CD4-positive, alpha-beta T cell treated with Interleukin-15 for 4 hours (primary cell): ENCODE data around the gene LDB3.

Experiments
- DNase-seq: peaks from one replicate; pipeline ENCODE4 v3.0.0-alpha.2; 2020; ENCODE audit warnings: low spot score

The LDB3 gene

DNA sequence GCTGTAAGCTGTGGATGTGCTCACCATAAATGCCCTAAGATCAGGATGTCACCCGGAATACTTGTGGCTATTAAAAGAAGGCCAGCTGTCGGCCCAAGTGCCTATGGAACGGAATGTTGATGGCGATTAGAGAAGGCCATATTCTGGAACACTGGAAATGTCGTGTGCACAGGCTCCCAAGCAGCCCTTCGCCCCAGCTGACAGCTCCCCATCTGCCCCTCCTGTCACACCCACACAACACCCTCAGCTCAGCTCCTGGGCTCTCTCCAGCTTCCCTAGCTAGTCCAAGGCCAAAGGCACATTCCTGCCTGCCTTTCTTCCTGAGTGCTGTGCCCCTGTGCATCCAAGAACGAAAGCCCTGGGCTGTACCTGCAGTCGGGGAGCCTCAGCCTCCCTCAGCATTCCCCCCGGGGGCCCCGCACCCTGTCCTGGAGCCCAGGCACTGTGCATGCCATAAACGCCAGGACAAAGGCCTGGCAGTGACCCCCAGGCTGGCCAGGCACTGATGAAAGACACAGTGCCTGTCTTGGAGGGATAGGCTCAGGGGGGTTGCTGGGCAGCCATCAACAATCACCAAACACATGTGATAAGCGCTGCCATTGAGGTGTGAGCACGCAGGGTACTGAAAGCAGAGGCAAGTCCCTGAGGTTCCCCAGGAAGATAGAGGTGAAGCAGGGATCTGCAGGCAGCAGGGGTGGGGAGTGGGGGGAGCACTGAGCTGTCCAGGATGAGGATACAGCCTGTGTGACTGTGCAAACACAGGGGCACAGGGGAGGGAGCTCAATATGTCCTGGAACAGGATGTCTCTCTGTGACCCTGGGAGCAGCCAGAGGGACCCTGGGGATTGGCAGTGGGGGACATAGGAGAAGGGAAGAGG lies 3.7 kb upstream of the LDB3 start:
- no peak for DNase-seq

DNA sequence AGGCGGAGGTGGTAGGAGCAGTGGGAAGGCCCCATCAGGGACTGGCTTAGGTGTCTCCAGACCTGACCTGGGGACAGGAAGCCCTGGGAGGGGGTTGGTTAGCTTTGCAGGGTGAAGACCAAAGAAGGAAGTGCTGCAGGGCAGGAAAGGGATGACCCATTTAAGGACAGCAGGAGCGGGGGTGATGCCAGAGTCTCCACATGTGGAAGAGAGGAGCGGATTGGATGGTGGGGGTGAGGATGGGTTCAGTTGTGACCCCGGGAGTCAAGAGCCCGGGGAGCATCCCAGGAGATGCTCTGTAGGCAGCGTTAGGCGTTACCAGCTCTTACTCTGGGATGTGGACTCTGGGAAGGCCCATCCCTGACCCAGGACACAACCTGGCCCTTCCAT lies 3.1 kb upstream of the LDB3 start:
- no peak for DNase-seq

DNA sequence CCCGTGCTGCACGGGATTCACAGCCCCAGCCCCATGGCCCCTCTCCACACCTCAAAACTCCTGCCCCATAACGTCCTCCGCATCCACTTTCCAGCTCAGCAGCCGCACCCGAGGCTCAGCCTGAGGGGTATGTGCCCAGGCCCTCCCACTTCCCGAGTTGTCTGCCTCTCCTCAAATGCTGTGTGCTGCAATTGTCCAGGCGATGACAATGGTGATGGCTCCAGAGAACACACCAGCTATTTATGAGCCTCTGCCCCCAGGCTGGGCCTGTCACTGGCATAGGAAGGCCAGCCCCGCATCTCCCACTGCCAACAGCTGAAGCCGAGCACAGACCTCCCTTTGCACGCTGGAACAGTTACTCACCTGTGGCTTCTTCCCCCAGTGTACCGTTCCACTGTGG lies 2.4 kb upstream of the LDB3 start:
- DNase-seq = no peak

DNA sequence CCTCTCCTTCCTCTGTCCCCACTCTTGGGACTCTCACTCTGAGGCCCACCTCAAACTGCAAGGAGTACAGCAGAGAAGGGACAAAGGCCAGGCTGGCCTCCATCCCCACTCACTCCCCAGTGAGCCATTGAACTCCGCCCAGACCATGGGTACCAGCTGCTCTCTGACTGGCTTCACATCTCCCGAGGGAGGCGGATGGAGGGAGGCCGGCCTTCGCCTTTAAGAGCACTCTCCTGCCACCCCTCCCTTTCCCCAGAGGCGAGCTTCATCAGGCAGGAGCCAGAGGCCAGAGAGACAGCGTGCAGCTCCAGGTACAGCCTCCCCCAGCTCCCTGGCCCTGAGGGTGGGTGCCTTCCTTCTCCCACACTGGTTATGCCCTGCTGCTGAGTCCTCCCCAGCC lies 1.8 kb upstream of the LDB3 start:
- no peak for DNase-seq

DNA sequence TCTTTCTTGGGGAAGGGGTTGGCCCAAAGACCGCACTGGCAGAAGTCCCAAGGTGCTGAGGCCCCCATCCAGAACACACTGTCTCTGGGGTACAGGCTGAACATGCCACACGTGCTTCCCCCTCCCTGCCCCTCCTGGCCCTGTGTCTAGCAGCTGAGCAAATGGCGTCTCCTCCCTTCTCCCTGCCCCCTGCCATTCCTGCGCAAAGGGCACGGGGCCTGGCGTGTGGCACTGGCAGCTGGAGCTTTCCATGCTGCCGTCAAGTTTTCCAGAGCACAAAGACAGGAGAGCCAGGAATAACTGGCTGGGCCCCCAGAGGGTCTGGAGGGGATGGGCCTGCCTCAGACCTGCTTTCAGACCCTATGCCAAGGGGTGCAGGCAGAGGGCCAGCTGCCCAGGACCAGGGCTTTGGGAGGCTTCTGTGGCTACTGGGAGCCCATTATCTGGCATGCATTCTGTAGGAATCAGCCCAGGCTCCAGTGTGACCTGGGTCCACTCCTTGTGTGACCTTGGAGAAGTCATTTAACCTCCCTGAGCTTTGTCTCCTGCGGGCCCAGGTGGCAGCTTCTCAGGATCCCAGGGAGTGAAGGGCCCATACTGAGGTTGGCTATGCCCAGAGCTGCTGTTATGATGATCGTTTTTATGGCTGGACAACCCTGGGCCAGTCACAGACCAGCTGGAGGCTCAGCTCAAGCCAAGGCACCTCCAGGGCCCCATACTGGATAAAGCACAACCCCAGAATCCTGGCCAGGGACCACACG lies 710 bp upstream of the LDB3 start:
- DNase-seq = no peak

DNA sequence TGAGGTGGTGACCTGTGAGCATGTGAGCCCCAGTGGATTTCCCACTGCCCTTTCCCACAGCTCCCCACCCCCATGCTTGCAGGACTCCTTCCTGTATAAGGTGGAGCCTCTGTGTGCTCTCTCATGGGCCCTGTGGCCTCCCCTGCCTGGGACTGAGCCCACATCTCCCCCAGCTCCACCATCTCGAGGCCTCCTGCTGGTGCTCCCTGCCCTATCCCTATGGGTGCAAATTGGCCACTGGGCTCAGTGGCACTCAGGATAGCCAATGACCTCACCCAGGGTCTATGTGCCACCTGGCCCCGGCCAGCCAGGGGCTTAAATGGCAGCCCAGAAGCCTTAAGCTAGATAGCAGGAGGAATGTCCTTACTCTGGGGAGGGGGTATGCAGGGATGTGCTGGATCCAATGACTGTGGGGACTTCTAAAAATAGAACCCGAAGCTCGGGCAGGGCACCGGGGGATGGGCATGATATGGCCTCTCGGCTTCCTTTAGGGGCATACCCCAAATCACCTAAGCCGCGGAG lies 2.0 kb downstream of the LDB3 start:
- no peak for DNase-seq

DNA sequence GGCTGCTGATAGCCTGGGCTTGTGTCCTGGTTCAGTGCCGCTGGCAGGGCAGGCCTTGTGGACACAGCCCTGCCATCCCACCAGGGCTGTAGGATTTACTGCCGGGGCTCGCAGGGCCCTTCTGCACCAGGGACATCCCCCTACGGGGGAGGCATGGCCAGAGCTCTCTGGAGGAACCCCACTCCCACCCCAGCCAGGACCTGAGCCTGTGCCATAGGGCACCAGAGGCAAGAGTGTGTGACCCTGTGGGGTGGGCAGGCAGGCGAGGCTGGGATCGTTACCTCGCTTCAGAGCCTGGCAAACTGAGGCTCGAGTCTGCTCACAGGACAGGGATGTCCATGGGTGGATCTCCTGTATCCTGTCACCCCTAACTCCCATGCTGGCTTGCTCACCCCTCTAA lies 2.6 kb downstream of the LDB3 start:
- DNase-seq = no peak

DNA sequence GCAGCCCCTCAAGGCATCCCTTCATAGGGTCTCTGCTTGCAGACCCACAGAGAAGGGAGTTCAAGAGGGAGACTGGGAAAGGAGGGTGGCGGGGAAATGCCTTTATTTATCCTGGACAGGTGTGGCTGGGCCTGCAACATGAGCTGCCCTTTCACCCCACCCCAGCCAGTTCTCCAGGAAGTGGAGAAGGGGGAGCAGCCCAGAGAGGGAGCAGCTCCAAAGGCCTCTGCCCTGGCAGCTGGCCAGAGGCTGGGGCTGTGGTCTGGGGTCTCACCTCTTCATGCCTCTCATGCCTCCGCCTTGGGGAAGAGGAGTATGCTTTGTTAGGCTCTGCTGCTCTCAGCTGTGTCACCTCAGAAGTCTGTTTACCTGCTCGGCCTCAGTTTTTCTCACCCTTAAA lies 3.1 kb downstream of the LDB3 start:
- no peak for DNase-seq

DNA sequence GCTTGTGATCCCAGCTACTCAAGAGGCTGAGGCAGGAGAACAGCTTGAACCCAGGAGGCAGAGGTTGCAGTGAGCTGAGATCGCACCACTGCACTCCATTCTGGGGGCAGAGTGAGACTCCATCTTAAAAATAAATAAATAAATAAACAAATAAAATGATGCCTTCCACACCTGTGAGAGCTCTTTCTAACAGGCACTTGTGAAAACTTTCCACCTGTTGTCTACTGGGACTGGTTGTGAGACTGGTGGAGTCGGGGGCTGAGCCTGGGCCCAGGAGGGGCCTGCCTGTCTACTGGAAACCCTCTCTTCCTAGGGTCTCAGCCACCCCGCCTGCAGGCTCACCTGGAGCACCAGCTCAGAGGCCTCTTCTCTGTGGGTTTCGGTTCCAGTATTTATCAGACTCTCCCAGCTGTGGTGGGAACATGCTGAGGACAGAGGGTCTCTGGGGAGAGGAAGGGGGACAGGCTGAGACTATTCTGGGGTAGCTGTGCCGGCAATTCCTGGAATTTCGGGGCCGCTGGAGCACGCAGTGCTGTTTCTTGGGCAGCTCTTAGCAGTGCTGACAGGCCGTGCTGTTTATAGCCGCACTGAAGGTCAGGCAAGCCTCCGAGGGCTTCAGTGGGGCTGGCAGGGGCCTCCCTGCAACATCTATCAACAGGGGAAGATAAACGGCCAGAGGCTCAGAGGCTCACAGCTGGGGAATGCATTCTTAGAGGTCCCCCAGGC lies 3.8 kb downstream of the LDB3 start:
- no peak for DNase-seq

DNA sequence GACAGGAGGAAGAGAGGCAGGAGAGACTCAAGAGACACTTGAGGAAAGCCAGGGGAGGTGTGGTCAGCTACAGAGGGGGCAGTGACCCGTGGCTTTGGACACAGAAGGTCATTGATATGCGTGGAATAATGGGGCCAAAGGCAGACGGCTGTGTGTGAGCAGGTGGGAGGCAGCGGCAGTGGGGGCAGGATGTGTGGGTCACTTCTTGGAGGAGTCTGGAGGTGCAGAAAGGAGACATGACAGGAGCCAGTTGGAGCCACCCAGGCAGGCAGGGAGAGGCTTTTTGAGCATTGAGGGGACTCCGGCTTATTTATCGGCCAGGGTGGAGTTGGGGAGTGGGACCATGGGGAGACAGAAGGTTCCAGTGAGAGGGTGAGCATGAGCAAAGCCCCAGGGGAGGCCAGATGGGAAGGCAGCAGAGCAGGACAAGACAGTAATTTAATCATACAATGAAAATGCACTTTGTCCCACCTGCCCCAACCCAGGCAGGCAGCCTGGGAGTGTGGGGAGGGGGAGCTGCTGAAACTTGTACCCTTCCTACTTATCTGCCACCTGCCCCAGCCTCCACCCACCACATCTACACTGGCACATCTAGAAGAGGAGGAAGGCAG lies 5.0 kb downstream of the LDB3 start:
- DNase-seq = no peak

DNA sequence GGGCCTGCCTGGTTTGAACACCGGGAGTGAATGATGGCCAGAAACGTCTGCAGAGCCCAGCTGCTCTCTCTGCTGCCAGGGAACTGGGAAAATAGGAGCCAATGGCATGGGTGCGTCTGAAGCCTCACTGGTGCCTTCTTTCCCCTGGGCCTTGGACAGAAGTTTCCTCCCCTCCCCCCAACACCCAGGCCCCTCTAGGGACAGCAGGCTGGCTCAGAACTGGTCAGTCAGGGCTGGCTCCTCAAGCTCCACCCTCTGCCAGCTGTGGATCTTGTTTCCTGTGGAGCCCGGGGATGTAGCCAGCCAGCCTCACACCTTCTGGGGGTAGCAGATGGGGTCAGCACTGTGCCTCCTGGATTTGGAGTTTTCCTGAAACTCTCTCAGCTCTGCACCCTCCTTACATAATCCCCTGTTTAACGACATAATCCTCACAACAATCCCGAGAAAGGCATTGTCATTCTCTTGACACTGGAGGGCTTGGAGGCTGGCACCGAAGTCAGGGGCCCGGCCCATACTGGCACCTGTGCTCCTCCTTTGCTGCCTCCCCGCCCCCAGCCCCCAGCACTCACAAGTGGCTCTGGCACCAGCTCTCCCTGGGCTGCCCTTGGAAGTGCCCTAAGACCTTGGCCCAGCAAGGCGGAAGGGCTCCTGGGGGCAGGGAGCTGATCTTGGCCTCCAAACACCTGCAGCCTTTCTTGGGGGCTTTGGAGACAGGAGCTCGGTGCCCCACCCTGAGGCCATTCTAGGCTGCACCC lies 5.7 kb downstream of the LDB3 start:
- DNase-seq = no peak

DNA sequence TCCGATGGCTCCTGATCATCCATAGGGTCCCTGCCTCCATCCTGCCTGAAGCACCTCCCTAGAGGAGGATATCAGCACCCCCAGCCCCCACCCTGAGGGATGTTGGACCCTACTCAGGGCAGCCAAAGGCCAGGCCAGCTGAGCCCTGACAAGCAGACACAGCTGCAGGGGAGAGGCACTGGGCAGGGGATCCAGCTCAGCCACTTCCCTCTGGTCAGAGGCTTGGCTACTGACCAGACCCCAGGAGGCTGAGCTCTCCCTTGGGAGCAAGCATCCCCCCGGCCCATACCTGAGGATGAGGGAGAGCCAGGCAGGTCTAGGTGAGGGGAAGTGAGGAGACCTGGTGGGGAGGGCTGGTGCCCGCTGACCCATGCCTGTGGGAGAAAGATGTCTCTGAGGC lies 6.6 kb downstream of the LDB3 start:
- DNase-seq = no peak

DNA sequence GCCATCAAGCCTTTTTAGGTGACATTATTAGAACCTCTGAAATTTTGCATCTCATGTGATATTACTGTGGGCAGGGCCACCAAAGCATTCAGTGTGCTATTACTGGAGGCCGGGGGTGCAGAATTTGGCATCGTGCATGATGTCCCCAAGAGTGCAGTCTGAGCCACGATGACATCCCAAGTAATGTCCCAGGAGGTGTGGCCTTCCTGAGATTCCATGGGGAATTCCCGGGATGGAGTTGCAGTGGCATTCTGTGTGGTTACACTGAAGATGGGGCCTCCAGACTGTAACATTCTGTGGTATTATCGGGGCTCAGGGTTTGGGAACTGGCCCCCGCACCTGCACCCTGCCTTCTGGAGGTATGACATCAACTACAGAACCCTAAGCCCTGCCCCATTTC lies 9.1 kb downstream of the LDB3 start:
- DNase-seq = no peak

DNA sequence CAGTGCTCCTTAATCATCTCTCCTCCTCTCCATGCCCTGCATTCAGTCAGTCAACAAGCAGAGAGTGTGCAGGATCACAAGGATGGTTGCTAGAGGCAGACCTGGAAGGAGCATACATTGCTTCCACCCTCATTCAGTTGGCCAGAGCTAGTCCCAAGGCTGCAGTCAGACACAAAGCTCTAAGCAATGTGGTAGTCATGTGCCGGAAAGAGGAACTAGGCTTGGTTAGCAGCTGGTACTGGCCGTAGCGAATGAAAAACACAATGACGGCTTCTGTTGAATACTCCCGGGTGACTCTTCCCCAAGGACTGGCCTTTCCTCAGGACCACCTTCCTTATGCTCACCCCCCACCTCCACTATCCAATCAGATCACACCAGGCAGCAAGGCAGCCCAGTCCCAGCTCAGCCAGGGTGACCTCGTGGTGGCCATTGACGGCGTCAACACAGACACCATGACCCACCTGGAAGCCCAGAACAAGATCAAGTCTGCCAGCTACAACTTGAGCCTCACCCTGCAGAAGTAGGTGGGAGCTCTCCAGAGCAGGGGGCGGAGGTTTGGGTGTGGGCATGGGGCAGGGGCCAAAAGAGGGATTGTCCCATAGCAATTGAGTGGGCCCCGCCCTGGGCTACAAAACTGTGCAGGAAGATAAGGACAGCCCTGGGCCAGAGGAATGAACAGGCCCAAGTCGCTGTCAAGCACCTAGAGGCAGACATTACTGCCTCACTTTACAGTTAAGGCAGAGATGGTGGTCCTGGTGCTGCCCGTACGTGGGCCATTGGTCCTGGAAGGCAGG lies 10.9 kb downstream of the LDB3 start:
- no peak for DNase-seq

DNA sequence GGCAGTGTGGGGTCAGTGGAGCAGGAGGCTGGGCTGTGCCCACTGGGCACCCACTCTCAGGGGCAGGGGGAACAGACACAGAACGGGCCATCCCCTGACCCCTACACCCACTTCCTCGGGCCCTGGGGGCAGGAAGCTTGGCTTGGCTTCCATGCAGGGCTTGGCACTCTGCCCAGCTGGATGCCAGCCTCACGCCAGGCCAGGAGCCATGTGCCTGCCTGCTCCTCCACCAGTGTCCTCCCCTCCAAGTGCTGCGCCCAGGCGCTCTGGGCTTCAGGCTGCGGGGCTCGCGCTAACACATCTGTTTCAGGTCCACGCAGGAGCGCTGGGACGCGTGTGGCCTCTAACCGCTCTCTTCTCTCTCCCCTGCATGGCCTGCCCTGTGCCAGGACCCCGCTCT lies 12.7 kb downstream of the LDB3 start:
- DNase-seq = no peak

DNA sequence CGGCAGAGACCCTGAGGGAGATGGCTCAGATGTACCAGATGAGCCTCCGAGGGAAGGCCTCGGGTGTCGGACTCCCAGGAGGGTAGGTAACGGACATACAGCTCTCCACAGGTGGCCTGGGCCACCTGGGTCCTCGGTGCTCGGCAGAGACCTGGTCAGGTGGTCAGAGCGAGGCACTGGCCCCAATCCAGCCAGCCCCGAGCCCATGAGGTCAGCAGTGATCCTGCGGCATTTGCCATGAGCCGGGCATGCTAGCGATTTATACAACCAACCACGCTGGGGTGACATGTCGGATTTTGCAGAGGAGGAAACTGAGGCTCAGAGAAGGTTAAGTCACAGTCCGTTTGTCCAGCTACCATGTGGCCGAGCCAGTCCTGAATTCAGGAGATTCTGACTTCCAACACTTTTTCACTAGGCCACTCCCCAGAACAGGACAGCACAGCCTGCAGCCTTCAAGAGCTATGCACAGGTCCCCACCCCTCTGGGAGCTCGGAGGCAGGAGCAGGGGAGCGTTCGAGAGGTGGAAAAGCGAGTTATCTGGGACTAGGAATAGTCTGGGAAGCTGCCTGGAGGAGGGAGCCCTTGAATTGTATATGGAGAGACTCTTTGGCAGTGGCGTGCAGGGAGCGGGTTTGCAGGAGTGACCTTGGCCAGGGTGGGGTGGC lies 13.5 kb downstream of the LDB3 start:
- DNase-seq = no peak

DNA sequence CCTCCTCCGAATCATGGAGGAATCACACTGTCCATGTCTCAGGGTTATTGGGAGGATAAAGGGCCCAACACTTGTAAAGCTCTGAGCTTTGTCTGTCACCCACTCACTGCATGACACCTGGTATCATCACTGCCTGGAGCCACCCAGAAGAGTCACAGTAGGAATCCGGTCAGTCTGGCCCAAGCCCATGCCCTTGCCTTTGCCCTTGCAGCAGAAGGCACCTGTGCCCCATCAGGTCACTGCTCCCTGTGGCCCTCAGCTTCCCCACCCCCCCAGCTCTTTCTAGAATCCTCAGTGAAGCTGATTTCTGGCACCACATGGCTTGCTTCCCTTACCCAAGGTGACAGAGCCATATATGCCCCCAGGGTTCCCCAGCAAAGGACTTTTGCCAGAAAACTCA lies 14.4 kb downstream of the LDB3 start:
- no peak for DNase-seq

DNA sequence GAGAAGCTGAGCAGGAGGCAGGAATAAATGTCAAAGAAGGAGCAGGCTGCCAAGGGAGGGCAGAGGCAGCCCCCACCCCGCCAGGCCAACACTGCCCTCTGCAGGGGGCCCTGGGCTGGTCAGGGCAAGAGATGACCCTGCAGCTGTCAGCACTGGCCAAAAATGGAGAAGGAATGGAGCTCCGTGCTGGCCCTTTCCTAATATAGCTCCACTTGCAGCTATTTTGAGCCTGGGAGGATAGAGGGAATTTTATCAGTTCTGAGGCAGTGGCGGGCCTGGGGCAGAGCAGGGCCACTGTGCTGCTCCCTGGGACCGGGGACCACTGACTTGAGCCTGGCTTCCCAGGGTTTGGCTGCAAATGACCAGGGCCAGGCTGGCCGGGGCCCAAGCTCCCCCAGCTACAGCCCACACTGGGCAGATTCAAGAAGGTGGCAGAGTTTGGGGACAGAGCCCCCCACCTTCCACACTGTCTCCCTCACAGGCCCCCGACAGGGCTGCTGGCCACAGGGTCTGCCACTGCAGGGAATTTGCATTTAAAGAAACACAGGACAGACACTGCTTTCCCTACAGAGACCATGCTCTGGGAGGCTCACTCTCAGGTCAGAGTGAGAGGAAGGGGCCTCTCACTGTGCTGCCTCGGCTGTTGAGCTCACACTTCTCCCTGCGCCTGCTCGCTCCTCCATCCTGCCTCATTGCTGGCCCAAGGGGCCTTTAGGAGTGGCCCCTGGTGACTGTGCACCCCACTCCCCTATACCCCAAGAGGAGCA lies 16.2 kb downstream of the LDB3 start:
- DNase-seq = no peak

DNA sequence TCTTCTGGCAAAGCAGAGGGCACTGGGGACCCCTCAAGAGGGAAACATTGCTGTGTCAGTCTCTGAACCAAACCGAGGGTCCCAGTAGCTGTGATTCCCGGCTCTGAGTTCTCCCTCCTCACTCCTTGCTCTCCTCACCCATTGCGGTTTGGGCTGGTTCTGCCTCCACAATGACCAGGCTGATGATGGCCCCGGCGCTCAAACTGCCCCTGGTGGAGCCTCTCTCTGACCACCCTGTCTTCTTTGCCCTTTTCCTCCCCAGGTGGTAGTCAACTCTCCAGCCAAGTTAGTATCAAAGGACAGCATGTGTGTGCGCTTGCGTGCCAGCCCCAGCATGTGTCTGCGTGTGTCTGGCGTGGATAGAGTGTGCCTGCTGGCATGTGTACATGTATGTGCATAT lies 17.1 kb downstream of the LDB3 start:
- no peak for DNase-seq
